ENCODE data around the gene NR6A1. TPM values are rescaled to one million over a fixed set of nuclear protein-coding genes. Genes with fewer than 3 reads are reported as not detected.

The NR6A1 gene
- polyA plus RNA-seq, 1 donor from 2014 or later = 4.3 TPM

GRCh38 chr9:124761710-124762109 is 9.4 kb downstream of the NR6A1 start:
- Histone ChIP-seq H3K9ac (ENCODE audit: low read length) (no peak overlapping the region), H3K79me2 (replicated peaks; ENCODE audit: insufficient read depth, low read length) (peaks cover 32% of the 10 kb centered on the region), H2AFZ (ENCODE audit: low read depth, low read length) (no peak overlapping the region), H3K9me2 (ENCODE audit: insufficient read depth, low read length) (no peaks in the 10 kb centered on the region), H4K20me1 (ENCODE audit: insufficient read depth) (no peaks in the 10 kb centered on the region), H3K4me3 (ENCODE audit: low read length) (no peak overlapping the region), H3K27ac (ENCODE audit: low read length) (no peak overlapping the region), H3K9me3 (ENCODE audit: low read length) (no peaks in the 10 kb centered on the region), H3K36me3 (ENCODE audit: insufficient read depth, low read length) (no peaks in the 10 kb centered on the region), H3K27me3 (ENCODE audit: insufficient read depth, low read depth, low read length) (no peaks in the 10 kb centered on the region), H3F3A (ENCODE audit: insufficient read depth, low read length, poor library complexity, severe bottlenecking) (no peaks in the 10 kb centered on the region), H3K4me2 (ENCODE audit: low read length) (no peak overlapping the region)
- TF ChIP-seq MXI1 (conservative IDR thresholded peaks at IDR 0.05; ENCODE audit: poor library complexity, severe bottlenecking) = no peak
- TF ChIP-seq EP300 (conservative IDR thresholded peaks at IDR 0.05; ENCODE audit: poor library complexity, severe bottlenecking) = no peak

- TF ChIP-seq MXI1 (conservative IDR thresholded peaks at IDR 0.05; ENCODE audit: poor library complexity, severe bottlenecking) (no peak), RAD21 (conservative IDR thresholded peaks at IDR 0.05) (no peak), EZH2 (IDR thresholded peaks at IDR 0.05; ENCODE audit: borderline replicate concordance, insufficient read depth, low read length, poor library complexity, severe bottlenecking) (no peak), EP300 (conservative IDR thresholded peaks at IDR 0.05; ENCODE audit: poor library complexity, severe bottlenecking) (no peak), CTCF (IDR thresholded peaks at IDR 0.05; ENCODE audit: poor library complexity, severe bottlenecking) (no peak), TAF1 (IDR thresholded peaks at IDR 0.05; ENCODE audit: low read depth) (no peak), POLR2AphosphoS5 (IDR thresholded peaks at IDR 0.05) (no peak), REST (IDR thresholded peaks at IDR 0.05; ENCODE audit: borderline replicate concordance) (no peak), SMC3 (conservative IDR thresholded peaks at IDR 0.05; ENCODE audit: poor library complexity) (no peak)
- no peaks in the 10 kb centered on the region for H3K36me3 ChIP-seq (ENCODE audit: insufficient read depth, low read length)
- H3K4me3 ChIP-seq (ENCODE audit: low read length) = no peak overlapping the region
- H3K27ac ChIP-seq (ENCODE audit: low read length) = no peak overlapping the region
- no peaks in the 10 kb centered on the region for H3K9me3 ChIP-seq (ENCODE audit: low read length)
- H3K4me2 ChIP-seq (ENCODE audit: low read length) = no peak overlapping the region
- H3K27me3 ChIP-seq (ENCODE audit: insufficient read depth, low read depth, low read length) = no peaks in the 10 kb centered on the region
- no peak overlapping the region for H3K9ac ChIP-seq (ENCODE audit: low read length)
- no peaks in the 10 kb centered on the region for H3K9me2 ChIP-seq (ENCODE audit: insufficient read depth, low read length)
- H3K79me2 ChIP-seq (replicated peaks; ENCODE audit: insufficient read depth, low read length) = peaks cover 32% of the 10 kb centered on the region
- H3F3A ChIP-seq (ENCODE audit: insufficient read depth, low read length, poor library complexity, severe bottlenecking) = no peaks in the 10 kb centered on the region
- H2AFZ ChIP-seq (ENCODE audit: low read depth, low read length) = no peak overlapping the region
- no peaks in the 10 kb centered on the region for H4K20me1 ChIP-seq (ENCODE audit: insufficient read depth)
These were observed 9.9 kb downstream of the NR6A1 start for GRCh38 chr9:124761196-124761595.

GRCh38 chr9:124760719-124761118 is 10.4 kb downstream of the NR6A1 start:
- Histone ChIP-seq H3K4me2 (ENCODE audit: low read length) (no peak overlapping the region), H2AFZ (ENCODE audit: low read depth, low read length) (no peak overlapping the region), H3K79me2 (replicated peaks; ENCODE audit: insufficient read depth, low read length) (peaks cover 27% of the 10 kb centered on the region), H3K9ac (ENCODE audit: low read length) (no peak overlapping the region), H4K20me1 (ENCODE audit: insufficient read depth) (no peaks in the 10 kb centered on the region), H3K27me3 (ENCODE audit: insufficient read depth, low read depth, low read length) (no peaks in the 10 kb centered on the region), H3K4me3 (ENCODE audit: low read length) (no peak overlapping the region), H3K9me2 (ENCODE audit: insufficient read depth, low read length) (no peaks in the 10 kb centered on the region), H3K27ac (ENCODE audit: low read length) (no peak overlapping the region), H3K9me3 (ENCODE audit: low read length) (no peaks in the 10 kb centered on the region), H3K36me3 (ENCODE audit: insufficient read depth, low read length) (no peaks in the 10 kb centered on the region), H3F3A (ENCODE audit: insufficient read depth, low read length, poor library complexity, severe bottlenecking) (no peaks in the 10 kb centered on the region)
- TF ChIP-seq RAD21 (conservative IDR thresholded peaks at IDR 0.05) (no peak), POLR2AphosphoS5 (IDR thresholded peaks at IDR 0.05) (no peak), MXI1 (conservative IDR thresholded peaks at IDR 0.05; ENCODE audit: poor library complexity, severe bottlenecking) (no peak), SMC3 (conservative IDR thresholded peaks at IDR 0.05; ENCODE audit: poor library complexity) (no peak)
